T-cell (primary cell): ENCODE data around the gene WDR18. TPM values are rescaled to one million over a fixed set of nuclear protein-coding genes. Genes with fewer than 3 reads are reported as not detected.

Experiments used
- ATAC-seq, 4 experiments: fragments of 200-7000 bp in 3 of 4; fragments of 150-1000 bp in 1 of 4; cut with Tn5 transposase; replicated peaks in 1 of 4; 1 replicate in 3 of 4; 2 replicates in 1 of 4; pipeline ENCODE4 v1.10.0; 2021; ENCODE audit warnings: moderate library complexity in 3 of 4, mild to moderate bottlenecking in 2 of 4, moderate number of reproducible peaks in 1 of 4
- CTCF ChIA-PET, 2 donors: fragments of 300-600 bp; sonication (Branson Sonifier 250); formaldehyde crosslinking; loops; one replicate each; lab custom pipeline; 2022; ENCODE audit warnings: antibody characterized with exemption in 2 of 2; lab: Charles Lee
- POLR2A ChIA-PET, 2 donors: fragments of 300-600 bp; sonication (Branson Sonifier 250); formaldehyde crosslinking; loops; one replicate each; lab custom pipeline; 2022; ENCODE audit warnings: antibody characterized with exemption in 2 of 2; lab: Charles Lee
- DNase-seq, 35 experiments: peaks; one replicate each; pipeline versions ENCODE4 v3.0.0 to v3.0.0-alpha.2; 2013 to 2023
- H3K27ac ChIP-seq: one replicate; pipeline ENCODE4 v1.5.1; 2013; ENCODE audit warnings: low read length
- H3K27me3 ChIP-seq, 2 experiments: replicated peaks in 1 of 2; 1 replicate in 1 of 2; 2 replicates in 1 of 2; pipeline versions ENCODE4 v1.6.1 to v1.7.0; 2013; ENCODE audit warnings: low read length in 1 of 2, mixed read lengths in 1 of 2; ENCODE audit not compliant: control insufficient read depth in 2 of 2, insufficient read depth in 2 of 2; ENCODE audit errors: extremely low read depth in 1 of 2
- H3K36me3 ChIP-seq, 2 donors: 1 replicate in 1 of 2; 2 replicates in 1 of 2; pipeline versions ENCODE4 v1.6.1 to v1.7.0; 2013; ENCODE audit warnings: low read length in 1 of 2; ENCODE audit not compliant: control insufficient read depth in 2 of 2, insufficient read depth in 1 of 2; ENCODE audit errors: extremely low read depth in 1 of 2
- H3K4me1 ChIP-seq, 2 experiments: 1 replicate in 1 of 2; 2 replicates in 1 of 2; pipeline versions ENCODE4 v1.6.1 to v1.7.0; 2013; ENCODE audit warnings: low read length in 2 of 2, mixed read lengths in 1 of 2; ENCODE audit not compliant: insufficient read depth in 2 of 2, control insufficient read depth in 1 of 2; ENCODE audit errors: extremely low read depth in 1 of 2
- H3K4me3 ChIP-seq, 2 donors: 1 replicate in 1 of 2; 2 replicates in 1 of 2; pipeline versions ENCODE4 v1.5.1 to v1.7.0; 2013; ENCODE audit warnings: mild to moderate bottlenecking in 2 of 2, low read length in 1 of 2, moderate library complexity in 1 of 2; ENCODE audit not compliant: control insufficient read depth in 1 of 2; ENCODE audit errors: extremely low read depth in 1 of 2
- H3K9me3 ChIP-seq: 2 replicates; pipeline ENCODE4 v1.7.0; 2013
- H3K27ac Mint-ChIP-seq, 2 donors: one replicate each; pipeline ENCODE4 v1.8.0; 2020 to 2021; ENCODE audit warnings: mild to moderate bottlenecking in 2 of 2, mixed read lengths in 2 of 2
- H3K27me3 Mint-ChIP-seq, 2 donors: one replicate each; pipeline ENCODE4 v1.8.0; 2021 to 2022; ENCODE audit warnings: mixed read lengths in 2 of 2
- H3K36me3 Mint-ChIP-seq: one replicate; pipeline ENCODE4 v1.8.0; 2021; ENCODE audit warnings: mixed read lengths
- H3K4me1 Mint-ChIP-seq, 3 donors: one replicate each; pipeline ENCODE4 v1.8.0; 2020 to 2022; ENCODE audit warnings: mixed read lengths in 3 of 3, mild to moderate bottlenecking in 1 of 3
- H3K4me3 Mint-ChIP-seq, 3 donors: one replicate each; pipeline ENCODE4 v1.8.0; 2020 to 2022; ENCODE audit warnings: mild to moderate bottlenecking in 3 of 3, mixed read lengths in 3 of 3, moderate library complexity in 3 of 3
- H3K9me3 Mint-ChIP-seq, 3 donors: one replicate each; pipeline ENCODE4 v1.8.0; 2020 to 2022; ENCODE audit warnings: mixed read lengths in 3 of 3
- WGBS: methylation state at CpG from one replicate; pipeline ENCODE4 v1.1.5; 2013; ENCODE audit warnings: missing lambda C conversion rate; ENCODE audit not compliant: insufficient coverage; 5-methylcytosine and 5-hydroxymethylcytosine counted together
- total RNA-seq, 35 experiments: library from RNA in 6 of 35; stranded (reverse) in 6 of 35; fragments of 120-200 nt in 1 of 35; gene quantifications; one replicate each; pipeline versions ENCODE4 v1.2.1 to v1.2.4 and lab custom pipeline; 2013 to 2026

WDR18 gene
- total RNA-seq, 5 donors from 2014 or later (not counting 1 experiment from before 2014, with no cell fraction given) = 24.6 to 65.9 (median 53.5) TPM

DNA sequence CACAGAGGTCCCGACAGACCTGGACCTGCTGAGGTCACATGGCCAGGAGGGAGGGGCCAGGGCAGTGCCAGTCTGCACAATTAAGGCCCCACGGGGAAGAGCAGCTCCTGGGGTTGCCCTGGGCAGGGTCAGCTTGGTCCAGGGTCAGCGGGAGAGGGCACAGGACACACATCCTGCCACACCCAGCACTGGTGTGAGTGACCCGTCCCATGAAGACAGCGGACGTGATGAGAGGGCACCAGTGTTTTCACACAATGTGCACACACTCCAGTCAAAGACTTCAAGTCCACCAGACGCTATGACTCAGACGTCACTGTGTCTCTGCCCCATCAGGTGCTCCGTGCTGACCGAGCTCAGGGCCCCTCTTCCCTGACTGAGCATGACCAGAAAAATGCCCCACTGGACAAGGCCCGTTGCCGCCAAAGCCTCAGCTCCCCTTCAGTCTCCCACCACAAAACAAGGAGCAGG, 32.5 kb downstream of the WDR18 start:
- H3K27me3 ChIP-seq = no peaks in the 10 kb centered on the region
- H3K27ac Mint-ChIP-seq = peak overlapping the region in 1 of 2 donors; percentile 52
- no peaks in the 10 kb centered on the region for H3K9me3 ChIP-seq
- H3K36me3 ChIP-seq = peaks cover 6 to 32% of the 10 kb centered on the region in 2 donors
- peak overlapping the region; percentile 13 to 90 (median 31) for H3K4me3 Mint-ChIP-seq
- POLR2A ChIA-PET = interaction anchor here (0.6 to 1.0 kb wide), 2 partner anchors 15 to 211 kb away, joined by 3 to 9 read pairs; no protein-coding TSS in a partner anchor
- no peak overlapping the region for H3K27ac ChIP-seq
- WGBS = 80% methylated on average over 12 of the region's 12 CpGs
- H3K9me3 Mint-ChIP-seq = no peaks in the 10 kb centered on the region
- CTCF ChIA-PET = interaction anchor here in 1 of 2 donors (0.6 kb wide), 1 partner anchor 14 kb away, joined by 3 read pairs; no protein-coding TSS in a partner anchor
- DNase-seq (no peak), ATAC-seq (no peak)
- peaks cover 10 to 73% of the 10 kb centered on the region in 2 experiments for H3K4me1 ChIP-seq
- peaks cover 31 to 54% (median 47%) of the 10 kb centered on the region in 3 donors for H3K4me1 Mint-ChIP-seq
- H3K27me3 Mint-ChIP-seq = peaks cover 0 to 2% of the 10 kb centered on the region in 2 donors
- H3K4me3 ChIP-seq = no peak overlapping the region
- no peaks in the 10 kb centered on the region for H3K36me3 Mint-ChIP-seq

DNA sequence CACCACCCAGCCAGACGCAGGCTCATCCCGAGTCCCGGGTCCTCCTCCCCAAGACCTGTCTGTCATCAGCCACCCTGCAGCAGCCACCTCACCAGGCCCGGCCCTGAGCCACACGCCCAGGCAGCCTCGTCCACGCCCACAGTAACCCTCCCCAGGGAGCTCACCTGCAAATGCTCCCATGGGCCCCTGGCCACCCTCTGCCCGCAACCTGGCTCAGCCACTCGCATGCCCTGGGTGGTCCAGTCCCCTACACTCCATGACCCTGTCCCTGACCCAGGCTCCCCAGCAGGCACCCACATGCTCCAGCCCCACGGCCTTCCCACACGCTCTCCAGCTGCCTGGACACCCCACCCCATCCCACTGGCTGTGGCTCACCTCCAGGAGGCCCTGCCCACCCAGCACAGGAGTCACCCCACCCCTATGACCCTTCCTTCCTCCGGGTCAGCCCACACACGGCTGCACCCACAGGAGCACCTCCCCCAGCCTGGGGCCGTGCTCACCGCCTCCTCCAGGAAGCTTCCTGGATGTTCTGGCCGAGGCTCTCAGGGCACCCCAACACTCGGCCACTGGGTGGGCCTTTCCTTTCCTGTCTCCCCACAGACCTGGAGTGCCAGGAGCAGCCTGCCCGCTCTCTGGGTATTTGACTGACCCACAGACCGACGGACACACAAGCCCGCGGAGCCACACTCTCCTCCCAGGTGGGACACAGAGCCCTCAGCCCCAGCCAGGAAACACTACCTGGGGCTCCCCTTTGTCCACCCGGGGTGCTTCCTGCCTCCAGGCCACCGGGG, 33.2 kb downstream of the WDR18 start:
- WGBS = 74% methylated on average over 23 of the region's 24 CpGs
- ChIA-PET POLR2A (interaction anchor here in 1 of 2 donors (1.0 kb wide), 1 partner anchor 16 kb away, joined by 3 read pairs; no protein-coding TSS in a partner anchor), CTCF (interaction anchor here in 1 of 2 donors (0.6 kb wide), 1 partner anchor 15 kb away, joined by 3 read pairs; no protein-coding TSS in a partner anchor)
- Mint-ChIP-seq H3K27ac (peak overlapping the region in 1 of 2 donors; percentile 52), H3K4me1 (peaks cover 34 to 56% (median 49%) of the 10 kb centered on the region in 3 donors), H3K4me3 (peak overlapping the region; percentile 13 to 90 (median 31)), H3K27me3 (peaks cover 0 to 2% of the 10 kb centered on the region in 2 donors), H3K36me3 (no peaks in the 10 kb centered on the region), H3K9me3 (no peaks in the 10 kb centered on the region)
- no peak overlapping the region for H3K27ac ChIP-seq
- ATAC-seq (no peak), DNase-seq (no peak)
- H3K4me3 ChIP-seq = no peak overlapping the region
- H3K9me3 ChIP-seq = no peaks in the 10 kb centered on the region
- H3K4me1 ChIP-seq = peaks cover 10 to 80% of the 10 kb centered on the region in 2 experiments
- peaks cover 6 to 27% of the 10 kb centered on the region in 2 donors for H3K36me3 ChIP-seq
- no peaks in the 10 kb centered on the region for H3K27me3 ChIP-seq

DNA sequence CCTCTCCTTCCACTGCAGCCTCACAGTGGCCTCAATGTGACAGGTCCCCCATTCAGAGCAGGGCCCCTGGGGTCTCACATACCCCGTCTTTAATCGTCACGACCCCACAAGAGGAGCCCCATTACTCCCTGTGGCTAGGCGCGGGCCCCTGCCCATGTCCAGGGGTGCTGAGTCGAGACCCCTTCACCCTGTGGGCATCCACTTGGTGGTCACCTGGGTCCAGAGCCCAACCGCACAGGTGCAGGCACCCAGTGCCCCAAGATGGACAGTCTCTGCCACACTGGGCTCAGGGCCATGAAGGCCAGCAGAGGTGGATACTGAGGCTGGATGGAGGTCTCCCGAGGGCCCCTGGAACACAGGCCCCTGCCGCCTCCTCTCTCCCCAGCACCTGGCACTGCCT, 33.8 kb downstream of the WDR18 start:
- H3K36me3 Mint-ChIP-seq = no peaks in the 10 kb centered on the region

DNA sequence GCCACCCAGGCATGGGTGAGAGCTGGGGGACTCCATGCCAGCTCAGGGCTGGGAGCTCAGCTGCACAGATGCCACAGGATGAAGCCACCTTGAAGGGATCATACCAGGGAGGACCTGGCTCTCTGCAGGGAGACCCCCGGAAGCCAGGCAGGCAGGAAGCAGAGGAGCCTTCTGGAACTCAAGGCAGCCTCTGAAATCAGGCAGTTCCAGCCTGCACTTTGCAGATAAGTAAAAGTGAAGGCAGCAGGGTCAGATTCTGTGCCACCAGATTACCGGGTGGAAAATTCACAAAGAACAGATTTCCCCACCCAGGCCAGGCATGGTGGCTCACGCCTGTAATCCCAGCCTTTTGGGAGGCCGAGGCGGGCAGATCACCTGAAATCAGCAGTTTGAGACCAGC, 34.2 kb downstream of the WDR18 start:
- Mint-ChIP-seq H3K36me3 (no peaks in the 10 kb centered on the region), H3K27me3 (peaks cover 0 to 2% of the 10 kb centered on the region in 2 donors), H3K4me3 (peak overlapping the region; percentile 89 to 90 (median 89)), H3K9me3 (no peaks in the 10 kb centered on the region), H3K4me1 (peaks cover 34 to 56% (median 49%) of the 10 kb centered on the region in 3 donors), H3K27ac (peak overlapping the region in 1 of 2 donors; percentile 58)
- WGBS = 94% methylated on average over 4 of the region's 5 CpGs
- H3K27me3 ChIP-seq = no peaks in the 10 kb centered on the region
- peaks cover 10 to 82% of the 10 kb centered on the region in 2 experiments for H3K4me1 ChIP-seq
- DNase-seq (no peak), ATAC-seq (no peak)
- CTCF ChIA-PET = no interaction called here
- POLR2A ChIA-PET = no interaction called here
- H3K9me3 ChIP-seq = no peaks in the 10 kb centered on the region
- no peak overlapping the region for H3K4me3 ChIP-seq
- no peak overlapping the region for H3K27ac ChIP-seq
- peaks cover 6 to 18% of the 10 kb centered on the region in 2 donors for H3K36me3 ChIP-seq

More for the DNA sequence above, 33.8 kb downstream of the WDR18 start:
- Histone ChIP-seq H3K9me3 (no peaks in the 10 kb centered on the region), H3K27ac (no peak overlapping the region), H3K4me3 (no peak overlapping the region), H3K4me1 (peaks cover 10 to 82% of the 10 kb centered on the region in 2 experiments), H3K36me3 (peaks cover 6 to 23% of the 10 kb centered on the region in 2 donors), H3K27me3 (no peaks in the 10 kb centered on the region)
- WGBS = 93% methylated on average over 7 of the region's 9 CpGs
- Mint-ChIP-seq H3K4me3 (peak overlapping the region; percentile 13 to 90 (median 89)), H3K27me3 (peaks cover 0 to 2% of the 10 kb centered on the region in 2 donors), H3K27ac (no peak overlapping the region), H3K4me1 (peaks cover 34 to 56% (median 49%) of the 10 kb centered on the region in 3 donors), H3K9me3 (no peaks in the 10 kb centered on the region)
- ChIA-PET POLR2A (no interaction called here), CTCF (no interaction called here)
- no peak for DNase-seq
- ATAC-seq = no peak

DNA sequence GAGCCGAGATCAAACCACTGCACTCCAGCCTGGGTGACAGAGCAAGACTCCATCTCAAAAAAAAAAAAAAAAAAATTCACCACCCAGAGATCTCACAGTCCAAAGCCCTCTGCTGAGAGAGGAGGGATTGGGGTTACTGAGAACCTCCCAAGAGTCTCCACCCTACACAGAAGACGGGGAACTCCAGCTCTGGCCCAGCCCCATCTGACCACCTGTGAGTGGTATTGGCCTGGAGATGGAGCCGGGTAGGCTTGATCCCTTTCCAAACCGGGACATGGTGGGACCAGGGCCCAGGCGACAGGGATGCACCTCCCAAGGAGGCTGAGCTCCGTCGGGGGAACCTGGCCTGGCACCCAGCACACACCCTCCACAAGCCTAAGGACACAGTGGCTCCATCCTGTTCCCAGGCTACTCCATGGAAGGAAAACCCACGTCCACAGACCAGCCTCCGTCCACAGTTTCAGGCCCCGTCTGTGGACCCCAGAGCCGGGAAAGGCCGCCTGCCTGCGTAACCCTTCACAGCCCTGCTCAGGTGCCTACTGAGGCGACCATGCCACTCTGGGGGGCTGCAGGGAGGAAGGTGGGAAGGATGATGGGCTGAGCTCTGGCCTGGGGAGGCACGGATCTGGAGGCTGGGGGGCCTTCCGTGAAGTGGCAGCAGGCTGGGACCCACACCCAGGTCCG, 34.9 kb downstream of the WDR18 start:
- ChIA-PET POLR2A (interaction anchor here in 1 of 2 donors (0.9 kb wide), 1 partner anchor 17 kb away, joined by 3 read pairs; no protein-coding TSS in a partner anchor), CTCF (interaction anchor here (0.6 to 0.7 kb wide), 2 partner anchors 15 to 22 kb away, joined by 3 read pairs; no protein-coding TSS in a partner anchor)
- Mint-ChIP-seq H3K36me3 (no peaks in the 10 kb centered on the region), H3K9me3 (no peaks in the 10 kb centered on the region), H3K27me3 (peaks cover 0 to 2% of the 10 kb centered on the region in 2 donors), H3K4me1 (peaks cover 34 to 56% (median 49%) of the 10 kb centered on the region in 3 donors), H3K27ac (peak overlapping the region; percentile 39 to 58), H3K4me3 (peak overlapping the region; percentile 89 to 90 (median 89))
- WGBS = 77% methylated on average over 10 of the region's 17 CpGs
- Histone ChIP-seq H3K4me3 (peak overlapping the region; percentile 80 to 93), H3K9me3 (no peaks in the 10 kb centered on the region), H3K4me1 (peaks cover 10 to 80% of the 10 kb centered on the region in 2 experiments), H3K27ac (no peak overlapping the region), H3K27me3 (no peaks in the 10 kb centered on the region), H3K36me3 (peaks cover 0 to 11% of the 10 kb centered on the region in 2 donors)
- no peak for ATAC-seq
- no peak for DNase-seq
